Stimulated activated CD8-positive, alpha-beta memory T cell treated with anti-CD3 and anti-CD28 coated beads, Interleukin-4, amount 100 ng/mL, for 4 hours (primary cell): ENCODE measurements around the gene MCTP2.

Experiments
- DNase-seq, 2 donors: peaks; one replicate each; pipeline ENCODE4 v3.0.0-alpha.2; 2020; ENCODE audit warnings: low read depth in 2 of 2, low spot score in 1 of 2

The MCTP2 gene

DNA sequence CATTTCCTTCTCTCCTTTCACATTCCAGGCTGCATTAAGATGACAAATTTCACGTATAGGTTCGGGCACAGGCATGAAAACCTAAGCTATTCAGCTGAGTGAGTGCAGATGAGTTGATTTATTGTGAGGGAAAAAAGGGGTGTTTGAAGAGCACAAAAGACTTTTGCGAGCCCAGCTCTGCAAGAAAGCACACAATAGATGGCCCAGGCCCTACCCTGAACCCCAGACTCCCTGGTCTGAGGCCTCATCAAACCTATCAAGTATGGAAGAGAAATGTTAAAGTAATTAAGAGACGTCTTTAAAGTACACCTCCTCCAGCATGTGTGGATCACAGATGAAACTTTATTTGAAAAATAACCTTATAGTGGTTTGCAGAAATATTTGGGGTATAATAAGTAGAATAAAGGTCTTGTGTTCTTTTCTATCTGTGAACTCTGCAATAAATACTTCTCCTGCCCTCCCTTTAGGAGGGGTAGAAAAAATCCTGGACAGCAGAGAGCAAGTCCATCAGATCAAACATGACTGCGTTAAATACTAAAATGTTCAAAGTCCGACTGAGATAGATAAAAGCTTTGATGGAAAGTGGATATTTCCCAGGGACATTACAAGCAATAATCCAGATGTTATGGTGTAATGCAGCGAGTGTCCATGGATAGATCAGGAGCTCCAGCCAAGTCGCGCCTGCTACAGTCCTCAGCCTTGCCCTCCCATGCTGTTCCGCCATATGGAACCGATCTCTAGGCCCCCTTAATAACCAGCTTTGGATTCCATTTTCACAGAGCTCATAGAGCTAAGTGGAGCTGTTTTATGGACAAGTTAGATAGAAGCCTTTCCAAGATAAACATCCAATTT, 121.5 kb downstream of the MCTP2 start:
- no peak for DNase-seq

DNA sequence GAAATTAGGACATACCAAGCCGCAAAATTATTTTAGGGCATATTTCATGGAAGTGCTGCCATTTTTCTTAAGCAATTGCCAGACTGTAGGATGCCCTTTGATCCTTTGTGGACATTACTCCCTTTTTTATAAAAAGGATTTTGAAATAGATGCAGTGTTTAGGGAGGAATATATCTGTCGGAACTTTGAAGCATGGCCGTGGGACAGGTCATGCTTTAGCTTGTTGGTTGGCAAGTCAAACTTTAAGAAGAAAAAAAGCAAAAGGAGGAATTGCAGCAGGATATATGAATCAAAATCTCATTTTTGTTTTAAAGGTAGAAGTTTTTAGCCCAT, 122.1 kb downstream of the MCTP2 start:
- DNase-seq: no peak

DNA sequence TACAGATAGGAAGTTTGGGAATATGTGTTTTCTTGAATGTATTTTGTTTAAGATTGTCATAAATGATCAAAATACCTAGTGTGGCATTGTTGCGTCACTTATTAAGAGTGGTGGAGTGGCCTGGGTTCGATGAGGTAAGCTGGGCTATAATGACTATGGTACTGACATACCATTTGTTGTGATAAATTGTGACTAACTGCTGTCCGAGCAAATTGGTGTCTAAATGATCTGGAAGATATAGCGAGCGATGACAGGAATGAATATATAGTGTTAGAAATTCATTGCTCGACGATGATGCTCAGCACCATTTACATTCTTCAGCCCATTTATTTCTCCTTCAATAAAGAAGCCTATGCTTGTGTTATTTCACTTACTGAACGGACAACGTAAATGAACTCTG, 123.3 kb downstream of the MCTP2 start:
- DNase-seq: no peak

DNA sequence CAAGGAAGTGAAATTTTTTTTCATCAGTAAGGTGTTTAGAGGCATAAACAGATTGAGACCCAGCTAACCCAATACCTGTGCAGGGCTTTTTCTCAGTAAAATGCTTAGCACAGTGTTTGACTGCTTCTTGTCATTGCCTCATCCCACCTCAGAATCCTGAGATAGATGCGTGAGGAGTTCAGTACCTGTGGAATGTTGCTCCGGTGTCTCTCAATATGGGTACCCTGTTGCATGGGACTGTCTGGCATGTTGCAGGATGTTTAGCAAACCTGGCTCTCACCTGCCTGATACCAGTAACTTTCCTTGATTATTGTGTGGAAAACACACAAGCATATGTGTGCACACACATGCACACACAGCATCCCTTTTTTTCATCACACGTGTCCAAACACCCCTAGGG, 128.4 kb downstream of the MCTP2 start:
- DNase-seq: no peak

DNA sequence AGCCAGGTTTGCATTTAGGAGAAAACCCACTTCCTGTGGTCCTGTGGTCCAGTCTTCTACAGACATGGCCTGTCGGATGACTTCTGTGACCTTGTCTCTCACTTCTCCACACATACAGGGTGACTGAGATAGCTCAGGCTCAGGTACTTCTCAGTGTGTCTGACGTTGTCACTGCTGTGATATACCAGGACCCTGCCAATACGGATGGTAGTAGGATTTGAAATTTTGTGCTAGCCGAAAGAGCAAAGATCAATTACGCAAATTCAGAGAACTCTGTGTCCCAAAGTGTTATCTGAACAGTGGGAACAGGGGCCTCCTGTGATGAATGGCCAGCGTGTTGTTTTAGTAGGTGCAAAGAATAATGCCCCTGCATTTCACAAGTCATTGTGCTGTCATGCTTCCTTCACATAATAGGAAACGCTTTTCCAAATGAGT, 128.9 kb downstream of the MCTP2 start:
- DNase-seq: no peak

GRCh38 chr15:94362385-94363092, 131.2 kb downstream of the MCTP2 start:
- no peak for DNase-seq

DNA sequence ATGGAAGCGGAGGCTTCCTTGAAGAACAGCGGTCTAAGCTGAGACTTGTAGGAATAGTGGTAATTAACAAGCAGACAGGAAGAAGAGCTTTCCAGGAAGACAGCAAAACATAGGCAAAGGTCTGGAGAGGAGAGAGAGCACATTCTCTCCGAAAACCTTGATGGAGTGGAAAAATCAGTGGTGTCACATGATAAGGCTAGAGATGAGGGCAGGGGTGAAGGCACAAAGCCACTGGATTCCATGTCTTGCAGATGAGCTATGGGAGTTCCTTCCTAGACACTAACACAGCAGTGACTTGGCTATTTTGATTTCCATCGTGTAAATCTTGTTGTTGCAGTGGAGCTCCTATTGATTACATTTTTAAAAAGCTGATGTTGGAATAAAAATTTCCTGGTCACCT, 132.0 kb downstream of the MCTP2 start:
- no peak for DNase-seq

DNA sequence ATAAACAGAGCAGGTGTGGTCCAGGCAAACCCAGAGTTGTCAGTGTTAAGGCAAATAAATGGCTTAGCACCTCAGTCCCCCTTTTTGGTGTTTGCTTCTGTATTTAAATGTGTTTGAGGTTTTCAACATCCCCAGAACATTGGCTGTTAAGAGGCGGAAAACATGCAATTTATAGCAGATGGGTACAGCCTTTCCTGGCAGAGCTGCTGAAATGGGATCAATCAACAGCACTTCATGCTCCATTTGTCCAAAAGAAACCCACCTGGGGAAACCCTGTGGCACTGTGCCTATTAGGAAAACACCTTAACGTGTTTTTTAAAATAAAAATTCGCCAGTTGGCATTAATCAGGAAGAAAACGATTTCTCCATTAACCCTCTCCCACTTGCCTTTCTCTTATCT, 135.4 kb downstream of the MCTP2 start:
- no peak for DNase-seq

GRCh38 chr15:94367726-94368535, 136.6 kb downstream of the MCTP2 start:
- no peak for DNase-seq

DNA sequence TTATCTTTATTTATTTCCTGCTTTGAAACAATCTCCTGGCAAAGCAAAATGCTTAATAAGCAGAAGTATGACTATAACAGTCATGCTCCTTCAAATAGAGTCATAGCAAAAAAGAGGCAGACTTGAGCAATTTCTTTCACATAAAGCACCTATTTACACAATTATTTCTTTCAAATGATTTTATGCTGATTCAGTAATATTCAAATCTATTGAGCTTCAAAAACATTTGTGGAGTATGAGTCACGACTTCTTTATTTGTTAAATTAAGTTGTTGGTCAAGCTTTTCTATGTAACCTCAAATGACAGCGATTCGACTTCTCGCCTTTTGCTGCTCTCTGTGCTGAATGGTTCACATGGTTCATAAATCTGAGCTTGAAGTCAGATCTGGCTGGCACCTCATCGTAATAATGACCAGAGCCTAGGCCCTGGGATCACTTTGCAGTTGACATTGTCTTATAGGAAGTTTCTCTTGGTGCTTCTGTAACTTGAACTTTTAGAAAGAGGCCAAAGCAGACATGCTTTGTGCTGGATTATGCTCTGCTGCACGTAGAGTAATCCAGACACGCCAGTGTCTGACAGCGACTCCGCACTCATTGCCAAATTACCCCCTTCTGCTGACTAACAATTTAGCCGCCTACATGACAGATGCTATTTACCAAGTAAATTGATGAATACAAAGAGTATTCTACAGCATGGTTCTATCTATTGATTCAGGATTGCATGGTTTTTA, 139.0 kb downstream of the MCTP2 start:
- DNase-seq: no peak

DNA sequence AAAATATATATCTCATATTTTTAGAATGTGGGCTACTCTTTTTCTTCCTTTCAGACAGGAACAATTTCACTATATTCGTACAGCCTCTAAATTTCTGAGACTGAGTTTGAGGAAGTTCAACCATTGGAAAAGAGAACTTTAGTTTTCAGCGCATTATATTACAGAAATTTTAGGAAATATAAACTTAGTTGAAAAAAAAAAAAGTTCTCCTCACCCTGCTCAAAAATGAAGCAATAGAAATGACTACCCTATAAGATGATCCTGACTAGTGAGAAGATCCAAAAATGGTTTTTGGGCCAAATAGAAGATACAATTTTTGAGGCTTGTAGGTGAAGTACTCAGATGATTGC, 139.6 kb downstream of the MCTP2 start:
- no peak for DNase-seq

- DNase-seq: no peak
Observed at GRCh38 chr15:94372821-94373220, 141.5 kb downstream of the MCTP2 start.

GRCh38 chr15:94375997-94376396, 144.6 kb downstream of the MCTP2 start:
- no peak for DNase-seq

GRCh38 chr15:94379986-94380385, 148.6 kb downstream of the MCTP2 start:
- no peak for DNase-seq

- no peak for DNase-seq
Observed at GRCh38 chr15:94380798-94381197, 149.4 kb downstream of the MCTP2 start.

GRCh38 chr15:94381384-94381783, 150.0 kb downstream of the MCTP2 start:
- DNase-seq: no peak

- no peak for DNase-seq
Observed at GRCh38 chr15:94383041-94383440, 151.7 kb downstream of the MCTP2 start.

DNA sequence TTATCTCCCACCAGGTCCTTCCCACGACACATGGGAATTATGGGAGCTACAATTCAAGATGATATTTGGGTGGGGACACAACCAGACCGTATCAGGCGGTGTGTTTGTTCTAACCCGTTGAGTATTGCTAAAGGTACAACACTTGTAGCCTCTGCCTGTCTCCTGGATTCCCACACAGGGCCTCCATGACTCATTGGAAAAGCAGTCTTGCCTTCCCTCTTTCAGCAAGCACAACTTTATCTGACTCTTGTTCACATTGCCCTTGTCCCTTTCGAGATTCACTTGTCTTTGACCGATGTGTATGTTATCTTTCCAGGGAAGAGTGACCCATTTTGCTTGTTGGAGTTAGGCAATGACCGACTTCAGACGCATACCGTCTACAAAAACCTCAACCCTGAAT, 152.3 kb downstream of the MCTP2 start:
- no peak for DNase-seq

DNA sequence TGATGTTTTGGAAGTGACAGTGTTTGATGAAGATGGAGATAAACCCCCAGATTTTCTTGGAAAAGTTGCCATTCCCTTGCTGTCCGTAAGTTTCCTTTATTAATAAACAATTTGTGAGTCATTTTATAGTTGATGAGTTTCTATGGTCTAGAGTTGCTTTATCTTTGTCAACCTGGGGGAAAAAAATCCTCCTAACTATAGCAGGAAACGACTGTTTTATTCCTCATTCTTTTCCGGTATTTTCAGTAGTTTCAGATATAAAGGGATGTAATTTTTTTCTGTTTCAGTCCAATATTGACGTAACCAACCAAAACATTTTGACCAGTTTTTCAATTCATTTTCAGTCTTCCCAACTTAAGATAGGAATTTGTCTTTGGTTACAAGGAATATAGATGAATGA, 154.1 kb downstream of the MCTP2 start:
- DNase-seq: no peak

- no peak for DNase-seq
Observed at GRCh38 chr15:94386351-94386750, 155.0 kb downstream of the MCTP2 start.

GRCh38 chr15:94387442-94387841, 156.1 kb downstream of the MCTP2 start:
- no peak for DNase-seq
